ENCODE data around the gene MYO7B. TPM values are rescaled to one million over a fixed set of nuclear protein-coding genes. Genes with fewer than 3 reads are reported as not detected.

MYO7B gene
- total RNA-seq, 5 donors from 2014 or later (not counting 1 experiment from before 2014, with no cell fraction given): 0.13 to 0.96 (median 0.28) TPM; not detected in 1

DNA sequence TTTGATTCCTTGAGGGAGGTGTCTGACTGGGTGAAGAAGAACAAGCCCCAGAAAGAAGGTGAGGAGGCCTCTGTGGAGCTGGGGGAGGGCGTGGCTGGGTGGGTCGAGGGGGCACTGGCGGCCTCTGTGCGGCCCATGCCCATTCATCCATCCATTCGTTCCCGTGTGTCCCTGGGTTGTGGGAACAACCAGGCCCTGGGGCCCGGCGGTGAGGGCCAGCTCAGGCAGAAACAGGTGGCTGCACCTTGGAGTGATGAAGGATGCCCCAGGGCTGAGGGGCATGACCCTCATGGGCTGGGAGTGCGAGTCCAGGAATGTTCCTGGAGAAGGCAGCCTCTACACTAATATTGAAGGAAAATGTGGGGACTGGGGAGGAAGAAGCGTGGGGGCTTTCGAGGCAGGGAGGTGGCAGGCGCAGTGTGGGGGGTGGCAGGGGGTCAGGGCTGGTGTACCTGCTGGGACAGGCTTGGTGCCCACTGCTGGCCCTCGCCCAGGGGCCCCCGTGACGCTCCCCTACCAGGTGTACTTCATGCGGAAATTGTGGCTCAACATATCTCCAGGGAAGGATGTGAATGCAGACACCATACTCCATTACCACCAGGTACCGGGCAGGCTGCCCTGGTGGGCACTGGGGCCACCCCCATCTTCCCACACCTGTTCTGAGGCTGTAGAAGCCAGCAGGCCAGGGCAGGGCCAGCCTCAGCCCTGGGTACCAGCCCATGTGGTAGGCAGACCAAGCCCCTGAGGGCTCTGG lies 99.3 kb downstream of the MYO7B start:
- ChIA-PET POLR2A (no interaction called here), CTCF (interaction anchor here in 1 of 2 donors (0.5 kb wide), 1 partner anchor 53 kb away, joined by 3 read pairs; no protein-coding TSS in a partner anchor)
- ATAC-seq (replicated peaks in 1 of 4): no peak
- peaks cover 38 to 73% (median 41%) of the 10 kb centered on the region in 3 donors for H3K4me1 Mint-ChIP-seq
- H3K27ac Mint-ChIP-seq: peak overlapping the region; percentile 8 to 39
- H3K27me3 ChIP-seq (replicated peaks in 1 of 2; ENCODE audit: control insufficient read depth in 2 of 2, extremely low read depth in 1 of 2, insufficient read depth in 2 of 2, low read length in 1 of 2): peaks cover 0 to 3% of the 10 kb centered on the region in 2 experiments
- H3K9me3 ChIP-seq: no peaks in the 10 kb centered on the region
- 86% methylated on average over 13 of the region's 17 CpGs for WGBS (ENCODE audit: insufficient coverage)
- peaks cover 0 to 3% of the 10 kb centered on the region in 2 donors for H3K36me3 ChIP-seq (ENCODE audit: control insufficient read depth in 2 of 2, extremely low read depth in 1 of 2, insufficient read depth in 1 of 2, low read length in 1 of 2)
- peak overlapping the region; percentile 29 for H3K27ac ChIP-seq (ENCODE audit: low read length)
- H3K27me3 Mint-ChIP-seq: no peaks in the 10 kb centered on the region
- peaks cover 55 to 93% of the 10 kb centered on the region in 2 experiments for H3K4me1 ChIP-seq (ENCODE audit: control insufficient read depth in 1 of 2, extremely low read depth in 1 of 2, insufficient read depth in 2 of 2, low read length in 2 of 2)
- no peak overlapping the region for H3K4me3 ChIP-seq (ENCODE audit: control insufficient read depth in 1 of 2, extremely low read depth in 1 of 2, low read length in 1 of 2)
- no peaks in the 10 kb centered on the region for H3K36me3 Mint-ChIP-seq
- DNase-seq: no peak
- peak overlapping the region in 1 of 3 donors; percentile 35 for H3K4me3 Mint-ChIP-seq
- H3K9me3 Mint-ChIP-seq: no peaks in the 10 kb centered on the region

DNA sequence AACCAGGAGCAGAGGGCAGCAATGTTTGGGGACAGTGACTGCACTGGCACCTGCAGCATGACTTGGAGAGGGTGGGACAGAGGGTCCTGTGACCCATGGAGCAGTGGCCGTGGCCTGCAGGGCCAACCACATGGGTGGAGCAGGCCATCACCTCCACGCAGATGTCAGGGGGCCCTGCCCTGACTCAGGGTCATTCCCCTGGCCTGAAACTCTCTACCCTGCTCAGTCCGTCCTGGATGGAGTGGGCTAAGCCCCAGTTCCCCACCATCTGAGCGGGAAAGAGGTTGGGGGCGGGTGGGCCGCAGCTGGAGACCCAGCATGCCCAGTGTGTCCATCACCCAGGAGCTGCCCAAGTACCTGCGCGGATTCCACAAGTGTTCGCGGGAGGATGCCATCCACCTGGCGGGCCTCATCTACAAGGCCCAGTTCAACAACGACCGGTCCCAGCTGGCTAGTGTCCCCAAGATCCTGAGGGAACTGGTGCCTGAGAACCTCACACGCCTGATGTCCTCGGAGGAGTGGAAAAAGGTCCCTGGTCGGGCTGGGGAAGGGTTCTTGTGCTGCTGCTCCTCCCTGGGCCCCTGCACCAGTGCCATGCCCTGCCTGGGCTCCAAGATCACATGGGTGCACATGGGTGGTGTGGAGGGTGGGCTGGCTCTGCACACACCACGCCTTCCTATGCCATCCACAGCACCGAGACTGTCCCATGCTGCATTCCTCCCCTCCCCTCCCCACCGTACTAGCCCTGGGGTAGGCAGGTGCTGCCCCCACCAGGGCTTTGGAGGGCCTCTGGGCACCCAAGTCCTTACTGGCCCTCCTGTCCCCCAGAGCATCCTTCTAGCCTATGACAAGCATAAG lies 100.1 kb downstream of the MYO7B start:
- H3K27me3 ChIP-seq (replicated peaks in 1 of 2; ENCODE audit: control insufficient read depth in 2 of 2, extremely low read depth in 1 of 2, insufficient read depth in 2 of 2, low read length in 1 of 2): peaks cover 0 to 3% of the 10 kb centered on the region in 2 experiments
- no peak overlapping the region for H3K4me3 ChIP-seq (ENCODE audit: control insufficient read depth in 1 of 2, extremely low read depth in 1 of 2, low read length in 1 of 2)
- no peaks in the 10 kb centered on the region for H3K27me3 Mint-ChIP-seq
- no peak for DNase-seq
- WGBS (ENCODE audit: insufficient coverage): 87% methylated on average over 16 of the region's 19 CpGs
- peak overlapping the region; percentile 29 for H3K27ac ChIP-seq (ENCODE audit: low read length)
- no peaks in the 10 kb centered on the region for H3K36me3 Mint-ChIP-seq
- peaks cover 41 to 77% (median 48%) of the 10 kb centered on the region in 3 donors for H3K4me1 Mint-ChIP-seq
- H3K36me3 ChIP-seq (ENCODE audit: control insufficient read depth in 2 of 2, extremely low read depth in 1 of 2, insufficient read depth in 1 of 2, low read length in 1 of 2): peaks cover 0 to 3% of the 10 kb centered on the region in 2 donors
- no peaks in the 10 kb centered on the region for H3K9me3 ChIP-seq
- peak overlapping the region in 1 of 3 donors; percentile 75 for H3K4me3 Mint-ChIP-seq
- peaks cover 57 to 97% of the 10 kb centered on the region in 2 experiments for H3K4me1 ChIP-seq (ENCODE audit: control insufficient read depth in 1 of 2, extremely low read depth in 1 of 2, insufficient read depth in 2 of 2, low read length in 2 of 2)
- ChIA-PET POLR2A (no interaction called here), CTCF (no interaction called here)
- peak overlapping the region; percentile 39 to 46 for H3K27ac Mint-ChIP-seq
- H3K9me3 Mint-ChIP-seq: no peaks in the 10 kb centered on the region
- ATAC-seq (replicated peaks in 1 of 4): no peak

DNA sequence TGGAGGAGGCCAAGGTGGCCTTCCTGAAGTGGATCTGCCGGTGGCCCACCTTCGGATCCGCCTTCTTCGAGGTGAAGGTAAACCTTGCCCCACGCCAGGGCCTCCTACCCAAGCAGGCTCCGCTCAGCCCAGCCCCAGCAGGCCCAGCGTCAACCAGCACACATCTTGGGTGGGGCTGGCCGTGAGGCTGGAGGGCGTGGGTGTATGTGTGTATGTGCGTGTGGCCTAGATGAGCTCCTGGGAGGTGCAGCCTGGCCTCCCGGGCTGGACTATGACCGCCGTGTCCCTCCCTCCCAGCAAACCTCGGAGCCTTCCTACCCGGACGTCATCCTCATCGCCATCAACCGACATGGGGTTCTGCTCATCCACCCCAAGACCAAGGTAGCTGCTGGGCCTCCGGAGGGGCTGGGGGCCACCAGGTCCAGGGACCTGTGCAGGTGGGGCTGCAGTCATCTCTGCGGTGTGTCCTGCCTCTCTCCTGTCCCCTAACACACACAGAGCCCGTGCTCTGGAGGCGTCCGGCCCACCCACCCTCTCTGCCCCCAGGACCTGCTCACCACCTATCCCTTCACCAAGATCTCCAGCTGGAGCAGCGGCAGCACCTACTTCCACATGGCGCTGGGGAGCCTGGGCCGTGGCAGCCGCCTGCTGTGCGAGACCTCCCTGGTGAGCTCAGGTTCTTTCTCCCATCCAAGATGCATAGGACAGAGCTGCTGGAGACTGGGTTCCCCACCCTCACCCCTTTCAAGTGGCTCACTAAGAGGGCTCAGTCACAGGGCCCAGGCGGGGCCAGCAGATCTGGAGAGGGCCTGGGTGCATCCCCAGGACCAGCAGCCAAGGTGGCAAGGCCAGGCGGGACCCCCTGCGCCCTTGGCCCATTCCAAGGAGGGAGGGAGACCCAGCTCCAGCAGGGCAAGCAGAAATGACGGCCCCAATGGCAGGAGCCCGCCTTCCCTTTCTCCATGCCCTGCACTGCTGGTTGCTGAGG lies 101.1 kb downstream of the MYO7B start:
- Mint-ChIP-seq H3K27ac (peak overlapping the region; percentile 80 to 83), H3K36me3 (no peaks in the 10 kb centered on the region), H3K9me3 (no peaks in the 10 kb centered on the region), H3K4me3 (peak overlapping the region in 1 of 3 donors; percentile 75), H3K4me1 (peaks cover 45 to 77% (median 54%) of the 10 kb centered on the region in 3 donors), H3K27me3 (no peaks in the 10 kb centered on the region)
- POLR2A ChIA-PET: no interaction called here
- Histone ChIP-seq H3K27ac (ENCODE audit: low read length) (peak overlapping the region; percentile 55), H3K27me3 (replicated peaks in 1 of 2; ENCODE audit: control insufficient read depth in 2 of 2, extremely low read depth in 1 of 2, insufficient read depth in 2 of 2, low read length in 1 of 2) (peaks cover 0 to 3% of the 10 kb centered on the region in 2 experiments), H3K9me3 (no peaks in the 10 kb centered on the region), H3K4me3 (ENCODE audit: control insufficient read depth in 1 of 2, extremely low read depth in 1 of 2, low read length in 1 of 2) (no peak overlapping the region), H3K4me1 (ENCODE audit: control insufficient read depth in 1 of 2, extremely low read depth in 1 of 2, insufficient read depth in 2 of 2, low read length in 2 of 2) (peaks cover 63 to 100% of the 10 kb centered on the region in 2 experiments), H3K36me3 (ENCODE audit: control insufficient read depth in 2 of 2, extremely low read depth in 1 of 2, insufficient read depth in 1 of 2, low read length in 1 of 2) (peaks cover 0 to 3% of the 10 kb centered on the region in 2 donors)
- WGBS (ENCODE audit: insufficient coverage): 93% methylated on average over 18 of the region's 33 CpGs
- ATAC-seq (replicated peaks in 1 of 4) (no peak), DNase-seq (no peak)
- CTCF ChIA-PET: interaction anchor here in 1 of 2 donors (0.6 kb wide), 1 partner anchor 1206 kb away, joined by 3 read pairs; no protein-coding TSS in a partner anchor

DNA sequence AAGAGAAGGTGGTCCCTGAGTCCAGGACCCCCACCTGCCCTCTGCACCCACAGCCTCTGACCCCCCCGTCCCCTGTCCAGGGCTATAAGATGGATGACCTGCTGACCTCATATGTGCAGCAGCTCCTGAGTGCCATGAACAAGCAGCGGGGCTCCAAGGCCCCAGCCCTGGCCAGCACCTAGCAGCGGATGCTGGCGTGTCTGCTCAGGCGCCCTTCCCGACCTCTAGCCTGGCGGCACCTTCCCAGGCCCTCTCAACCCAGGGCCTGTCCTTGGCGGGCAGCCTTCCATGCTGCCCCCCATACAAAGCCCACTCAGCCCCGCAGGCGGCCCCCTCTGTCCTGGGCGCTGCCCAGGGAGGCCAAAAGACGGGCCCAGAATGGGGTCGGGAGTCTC lies 101.8 kb downstream of the MYO7B start:
- no peaks in the 10 kb centered on the region for H3K27me3 Mint-ChIP-seq
- ATAC-seq (replicated peaks in 1 of 4) (no peak), DNase-seq (no peak)
- Histone ChIP-seq H3K4me3 (ENCODE audit: control insufficient read depth in 1 of 2, extremely low read depth in 1 of 2, low read length in 1 of 2) (peak overlapping the region; percentile 11 to 12), H3K27ac (ENCODE audit: low read length) (peak overlapping the region; percentile 55), H3K4me1 (ENCODE audit: control insufficient read depth in 1 of 2, extremely low read depth in 1 of 2, insufficient read depth in 2 of 2, low read length in 2 of 2) (peaks cover 65 to 100% of the 10 kb centered on the region in 2 experiments), H3K36me3 (ENCODE audit: control insufficient read depth in 2 of 2, extremely low read depth in 1 of 2, insufficient read depth in 1 of 2, low read length in 1 of 2) (peaks cover 0 to 3% of the 10 kb centered on the region in 2 donors), H3K27me3 (replicated peaks in 1 of 2; ENCODE audit: control insufficient read depth in 2 of 2, extremely low read depth in 1 of 2, insufficient read depth in 2 of 2, low read length in 1 of 2) (peaks cover 0 to 2% of the 10 kb centered on the region in 2 experiments), H3K9me3 (no peaks in the 10 kb centered on the region)
- POLR2A ChIA-PET: no interaction called here
- H3K36me3 Mint-ChIP-seq: no peaks in the 10 kb centered on the region
- CTCF ChIA-PET: interaction anchor here in 1 of 2 donors (0.6 kb wide), 1 partner anchor 1205 kb away, joined by 3 read pairs; no protein-coding TSS in a partner anchor
- H3K27ac Mint-ChIP-seq: peak overlapping the region; percentile 46 to 80
- H3K9me3 Mint-ChIP-seq: no peaks in the 10 kb centered on the region
- peaks cover 45 to 79% (median 55%) of the 10 kb centered on the region in 3 donors for H3K4me1 Mint-ChIP-seq
- 90% methylated on average over 5 of the region's 13 CpGs for WGBS (ENCODE audit: insufficient coverage)
- H3K4me3 Mint-ChIP-seq: peak overlapping the region in 1 of 3 donors; percentile 75

DNA sequence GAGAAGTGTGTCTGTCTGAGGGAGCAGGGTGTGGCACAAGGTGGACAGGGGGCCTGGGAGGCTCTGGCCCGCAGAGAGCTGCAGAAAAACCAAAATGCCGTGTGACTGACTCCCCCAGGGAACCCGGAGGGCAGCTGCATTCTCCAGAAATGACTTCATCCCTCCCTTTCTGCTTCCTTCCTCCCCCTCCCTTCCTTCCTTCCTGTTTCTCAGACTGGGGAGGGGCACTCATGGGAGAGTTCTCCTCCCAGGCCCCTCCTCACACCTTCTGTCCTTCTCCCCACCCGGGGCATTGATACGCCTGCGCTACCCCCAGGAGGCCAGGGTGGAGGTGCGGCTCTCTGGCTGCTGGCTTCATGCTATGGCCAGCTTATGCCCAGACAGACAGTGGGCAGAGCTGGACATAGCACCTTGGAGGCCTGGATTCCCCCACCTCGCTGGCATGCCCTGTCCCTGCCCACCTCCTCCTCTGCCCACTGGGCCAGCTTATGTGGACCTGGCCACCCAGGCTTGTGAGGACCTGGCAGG lies 102.3 kb downstream of the MYO7B start:
- H3K4me1 Mint-ChIP-seq: peaks cover 45 to 79% (median 52%) of the 10 kb centered on the region in 3 donors
- peak overlapping the region; percentile 11 to 12 for H3K4me3 ChIP-seq (ENCODE audit: control insufficient read depth in 1 of 2, extremely low read depth in 1 of 2, low read length in 1 of 2)
- 39% methylated on average over 8 of the region's 8 CpGs for WGBS (ENCODE audit: insufficient coverage)

More for the DNA sequence above, 102.3 kb downstream of the MYO7B start:
- ATAC-seq (replicated peaks in 1 of 4) (no peak), DNase-seq (peak in 1 of 35 experiments; percentile 20)
- Histone ChIP-seq H3K9me3 (no peaks in the 10 kb centered on the region), H3K27ac (ENCODE audit: low read length) (peak overlapping the region; percentile 55), H3K4me1 (ENCODE audit: control insufficient read depth in 1 of 2, extremely low read depth in 1 of 2, insufficient read depth in 2 of 2, low read length in 2 of 2) (peaks cover 65 to 100% of the 10 kb centered on the region in 2 experiments), H3K27me3 (replicated peaks in 1 of 2; ENCODE audit: control insufficient read depth in 2 of 2, extremely low read depth in 1 of 2, insufficient read depth in 2 of 2, low read length in 1 of 2) (peaks cover 0 to 2% of the 10 kb centered on the region in 2 experiments), H3K36me3 (ENCODE audit: control insufficient read depth in 2 of 2, extremely low read depth in 1 of 2, insufficient read depth in 1 of 2, low read length in 1 of 2) (peaks cover 0 to 3% of the 10 kb centered on the region in 2 donors)
- Mint-ChIP-seq H3K4me3 (peak overlapping the region in 2 of 3 donors; percentile 31 to 75), H3K27me3 (no peaks in the 10 kb centered on the region), H3K27ac (peak overlapping the region; percentile 88 to 90), H3K9me3 (no peaks in the 10 kb centered on the region), H3K36me3 (no peaks in the 10 kb centered on the region)
- ChIA-PET CTCF (interaction anchor here in 1 of 2 donors (1.5 kb wide), 1 partner anchor 44 kb away, joined by 3 read pairs; no protein-coding TSS in a partner anchor), POLR2A (no interaction called here)
